ENCODE measurements around the gene LPP. TPM values are rescaled to one million over a fixed set of nuclear protein-coding genes. Genes with fewer than 3 reads are reported as not detected.

The LPP gene
- total RNA-seq, 1 experiment from 2014 or later: 148 TPM

GRCh38 chr3:188320757-188321156 lies 166.8 kb downstream of the LPP start:
- Histone ChIP-seq H3K36me3 (ENCODE audit: low read depth) (no peaks in the 10 kb centered on the region), H3K27me3 (ENCODE audit: insufficient read depth, low read depth) (no peaks in the 10 kb centered on the region), H4K20me1 (ENCODE audit: insufficient read depth) (no peaks in the 10 kb centered on the region), H2AFZ (no peak overlapping the region), H3K4me2 (no peak overlapping the region), H3K9me3 (ENCODE audit: insufficient read depth, low read depth) (0 out of 2 replicates have a peak, but pooled peaks cover 5% of the 10 kb centered on the region), H3K4me1 (replicated peaks; ENCODE audit: insufficient read depth) (0 out of 2 replicates have a peak, but pooled peaks cover 2% of the 10 kb centered on the region), H3F3A (ENCODE audit: insufficient read depth, low read depth) (peaks cover 5% of the 10 kb centered on the region; the same call in 1 of the 2 replicates), H3K9me2 (ENCODE audit: insufficient read depth) (no peaks in the 10 kb centered on the region), H3K27ac (no peak overlapping the region), H3K79me2 (ENCODE audit: low read depth) (no peaks in the 10 kb centered on the region), H3K4me3 (no peak overlapping the region)
- TF ChIP-seq EZH2 (IDR thresholded peaks at IDR 0.05; ENCODE audit: low read depth) (no peak), CTCF (conservative IDR thresholded peaks at IDR 0.05) (no peak)
- intact Hi-C loops (cut with micrococcal nuclease; ENCODE audit: unreplicated experiment): no loop called here
- ChIA-PET CTCF (no interaction called here), POLR2A (ENCODE audit: unreplicated experiment) (interaction anchor here (0.7 kb wide), 1 partner anchor 64 kb away, joined by 6 read pairs; no protein-coding TSS in a partner anchor)
- BruUV-seq (replicated peaks): no TSS peak
- no peak for DNase-seq

GRCh38 chr3:188321258-188321657 lies 167.3 kb downstream of the LPP start:
- no peaks in the 10 kb centered on the region for H3K79me2 ChIP-seq (ENCODE audit: low read depth)
- H3K4me1 ChIP-seq (replicated peaks; ENCODE audit: insufficient read depth): no peaks in the 10 kb centered on the region
- POLR2A ChIA-PET (ENCODE audit: unreplicated experiment): interaction anchor here (0.7 kb wide), 1 partner anchor 65 kb away, joined by 6 read pairs; no protein-coding TSS in a partner anchor
- CTCF ChIA-PET: no interaction called here
- no peak for TF ChIP-seq CTCF (conservative IDR thresholded peaks at IDR 0.05)
- no peak for TF ChIP-seq EZH2 (IDR thresholded peaks at IDR 0.05; ENCODE audit: low read depth)
- no peak for DNase-seq
- no peaks in the 10 kb centered on the region for H4K20me1 ChIP-seq (ENCODE audit: insufficient read depth)
- no TSS peak for BruUV-seq (replicated peaks)
- 0 out of 2 replicates have a peak, but pooled peaks cover 2% of the 10 kb centered on the region for H3F3A ChIP-seq (ENCODE audit: insufficient read depth, low read depth)
- H2AFZ ChIP-seq: no peak overlapping the region
- H3K27ac ChIP-seq: no peak overlapping the region
- 0 out of 2 replicates have a peak, but pooled peaks cover 5% of the 10 kb centered on the region for H3K9me3 ChIP-seq (ENCODE audit: insufficient read depth, low read depth)
- no peaks in the 10 kb centered on the region for H3K9me2 ChIP-seq (ENCODE audit: insufficient read depth)
- no peak overlapping the region for H3K4me3 ChIP-seq
- H3K36me3 ChIP-seq (ENCODE audit: low read depth): no peaks in the 10 kb centered on the region
- H3K27me3 ChIP-seq (ENCODE audit: insufficient read depth, low read depth): no peaks in the 10 kb centered on the region
- intact Hi-C loops (cut with micrococcal nuclease; ENCODE audit: unreplicated experiment): no loop called here
- no peak overlapping the region for H3K4me2 ChIP-seq

GRCh38 chr3:188322135-188322887 lies 168.4 kb downstream of the LPP start:
- BruUV-seq (replicated peaks): no TSS peak
- Histone ChIP-seq H3K4me1 (replicated peaks; ENCODE audit: insufficient read depth) (no peaks in the 10 kb centered on the region), H3K9me3 (ENCODE audit: insufficient read depth, low read depth) (0 out of 2 replicates have a peak, but pooled peaks cover 5% of the 10 kb centered on the region), H3K4me2 (no peak overlapping the region), H3K27me3 (ENCODE audit: insufficient read depth, low read depth) (no peaks in the 10 kb centered on the region), H3K79me2 (ENCODE audit: low read depth) (no peaks in the 10 kb centered on the region), H4K20me1 (ENCODE audit: insufficient read depth) (no peaks in the 10 kb centered on the region), H3K9me2 (ENCODE audit: insufficient read depth) (no peaks in the 10 kb centered on the region), H3F3A (ENCODE audit: insufficient read depth, low read depth) (no peaks in the 10 kb centered on the region), H3K36me3 (ENCODE audit: low read depth) (0 out of 2 replicates have a peak, but pooled peaks cover 4% of the 10 kb centered on the region), H2AFZ (no peak overlapping the region), H3K4me3 (no peak overlapping the region), H3K27ac (no peak overlapping the region)
- ChIA-PET CTCF (no interaction called here), POLR2A (ENCODE audit: unreplicated experiment) (no interaction called here)
- intact Hi-C loops (cut with micrococcal nuclease; ENCODE audit: unreplicated experiment): no loop called here
- no peak for DNase-seq
- TF ChIP-seq EZH2 (IDR thresholded peaks at IDR 0.05; ENCODE audit: low read depth): no peak
- no peak for TF ChIP-seq CTCF (conservative IDR thresholded peaks at IDR 0.05)

All from PC-9 (cell line).